Activated B cell treated with CpG ODN at 0.5 μM for 24 hours (primary cell): ENCODE results near the gene TMEM185B. TPM values are rescaled to one million over a fixed set of nuclear protein-coding genes. Genes with fewer than 3 reads are reported as not detected.

Source experiments
- ATAC-seq: fragments of 200-7000 bp; cut with Tn5 transposase; one replicate; pipeline ENCODE4 v1.10.0; 2021; ENCODE audit warnings: low read depth, mild to moderate bottlenecking, moderate library complexity
- CTCF ChIA-PET: fragments of 350-600 bp; sonication (Branson Sonifier 250); formaldehyde crosslinking; loops from one replicate; lab custom pipeline; 2021; ENCODE audit warnings: antibody characterized with exemption; lab: Charles Lee
- POLR2A ChIA-PET: fragments of 350-600 bp; sonication (Branson Sonifier 250); formaldehyde crosslinking; loops from one replicate; lab custom pipeline; 2021; ENCODE audit warnings: antibody characterized with exemption; lab: Charles Lee
- DNase-seq: peaks from one replicate; pipeline ENCODE4 v3.0.0; 2022
- H3K27ac Mint-ChIP-seq: one replicate; pipeline ENCODE4 v1.8.0; 2020; ENCODE audit warnings: mixed read lengths
- H3K27me3 Mint-ChIP-seq: one replicate; pipeline ENCODE4 v1.8.0; 2021; ENCODE audit warnings: mixed read lengths
- H3K36me3 Mint-ChIP-seq: one replicate; pipeline ENCODE4 v1.8.0; 2021; ENCODE audit warnings: low read depth, mixed read lengths
- H3K4me1 Mint-ChIP-seq: one replicate; pipeline ENCODE4 v1.8.0; 2021; ENCODE audit warnings: mixed read lengths
- H3K4me3 Mint-ChIP-seq: one replicate; pipeline ENCODE4 v1.8.0; 2020; ENCODE audit warnings: mild to moderate bottlenecking, mixed read lengths
- H3K9me3 Mint-ChIP-seq: one replicate; pipeline ENCODE4 v1.8.0; 2020; ENCODE audit warnings: mixed read lengths
- CTCF ChIP-seq: fragments of 200-600 bp; IDR thresholded peaks from one replicate; pipeline ENCODE4 v1.8.0; 2022; ENCODE audit warnings: antibody characterized with exemption, mild to moderate bottlenecking
- intact Hi-C: fragments of 100-400 bp; cut with micrococcal nuclease; formaldehyde crosslinking; loops from one replicate; pipeline ENCODE4 v1.15.1; 2024
- total RNA-seq: library from RNA; stranded (reverse); gene quantifications from 2 replicates; pipeline ENCODE4 v1.2.3, GENCODE V29; 2022

The TMEM185B gene
- total RNA-seq, 1 donor from 2014 or later, result 26.8 TPM

GRCh38 chr2:120195553-120195952 lies 27.6 kb downstream of the TMEM185B start:
- peaks cover 5% of the 10 kb centered on the region for H3K36me3 Mint-ChIP-seq
- H3K9me3 Mint-ChIP-seq, result peaks cover 24% of the 10 kb centered on the region
- ChIA-PET CTCF (interaction anchor here (1.1 kb wide), 1 partner anchor 19 kb away, joined by 3 read pairs; no protein-coding TSS in a partner anchor), POLR2A (no interaction called here)
- H3K4me1 Mint-ChIP-seq, result no peaks in the 10 kb centered on the region
- ATAC-seq, result no peak
- no peak for TF ChIP-seq CTCF
- DNase-seq, result no peak
- H3K4me3 Mint-ChIP-seq, result no peak overlapping the region
- H3K27me3 Mint-ChIP-seq, result no peaks in the 10 kb centered on the region
- H3K27ac Mint-ChIP-seq, result no peak overlapping the region
- intact Hi-C loops, result no loop called here

- Mint-ChIP-seq H3K4me3 (no peak overlapping the region), H3K36me3 (peaks cover 5% of the 10 kb centered on the region), H3K9me3 (peaks cover 16% of the 10 kb centered on the region), H3K27ac (no peak overlapping the region), H3K4me1 (no peaks in the 10 kb centered on the region), H3K27me3 (no peaks in the 10 kb centered on the region)
- ChIA-PET POLR2A (no interaction called here), CTCF (no interaction called here)
- intact Hi-C loops, result no loop called here
- DNase-seq (no peak), ATAC-seq (no peak)
- no peak for TF ChIP-seq CTCF
These were observed 30.9 kb downstream of the TMEM185B start for GRCh38 chr2:120192280-120192679.

GRCh38 chr2:120189189-120189588 lies 34.0 kb downstream of the TMEM185B start:
- Mint-ChIP-seq H3K27me3 (no peaks in the 10 kb centered on the region), H3K9me3 (peaks cover 12% of the 10 kb centered on the region), H3K4me1 (no peaks in the 10 kb centered on the region), H3K4me3 (no peak overlapping the region), H3K27ac (no peak overlapping the region), H3K36me3 (peaks cover 5% of the 10 kb centered on the region)
- POLR2A ChIA-PET, result no interaction called here
- no peak for DNase-seq
- no peak for TF ChIP-seq CTCF
- intact Hi-C loops, result no loop called here
- CTCF ChIA-PET, result no interaction called here
- ATAC-seq, result no peak

- H3K36me3 Mint-ChIP-seq, result peaks cover 1% of the 10 kb centered on the region
- intact Hi-C loops, result no loop called here
- peaks cover 40% of the 10 kb centered on the region for H3K4me1 Mint-ChIP-seq
- DNase-seq (no peak), ATAC-seq (no peak)
- TF ChIP-seq CTCF, result no peak
- POLR2A ChIA-PET, result interaction anchor here (1.2 kb wide), 1 partner anchor 70 kb away, joined by 3 read pairs; no protein-coding TSS in a partner anchor
- H3K27ac Mint-ChIP-seq, result no peak overlapping the region
- no peaks in the 10 kb centered on the region for H3K9me3 Mint-ChIP-seq
- CTCF ChIA-PET, result interaction anchor here (1.7 kb wide), 1 partner anchor 131 kb away, joined by 5 read pairs; no protein-coding TSS in a partner anchor
- H3K4me3 Mint-ChIP-seq, result peak overlapping the region; percentile 9
- H3K27me3 Mint-ChIP-seq, result no peaks in the 10 kb centered on the region
These were observed 41.1 kb downstream of the TMEM185B start for GRCh38 chr2:120182019-120182560.

- DNase-seq (no peak), ATAC-seq (no peak)
- CTCF ChIA-PET, result no interaction called here
- Mint-ChIP-seq H3K36me3 (peaks cover 3% of the 10 kb centered on the region), H3K27me3 (no peaks in the 10 kb centered on the region), H3K27ac (no peak overlapping the region), H3K4me1 (peaks cover 58% of the 10 kb centered on the region), H3K4me3 (no peak overlapping the region), H3K9me3 (no peaks in the 10 kb centered on the region)
- POLR2A ChIA-PET, result no interaction called here
- TF ChIP-seq CTCF, result no peak
- intact Hi-C loops, result no loop called here
These were observed 43.1 kb downstream of the TMEM185B start for GRCh38 chr2:120180066-120180465.
